NCI-H2227 treated with DMSO at 0.1 percent for 48 hours (cell line): ENCODE data around the gene TOP2B.

Experiments used
- DNase-seq: peaks from one replicate; lab custom pipeline; 2025; lab: John Stamatoyannopoulos, UW

The TOP2B gene

DNA sequence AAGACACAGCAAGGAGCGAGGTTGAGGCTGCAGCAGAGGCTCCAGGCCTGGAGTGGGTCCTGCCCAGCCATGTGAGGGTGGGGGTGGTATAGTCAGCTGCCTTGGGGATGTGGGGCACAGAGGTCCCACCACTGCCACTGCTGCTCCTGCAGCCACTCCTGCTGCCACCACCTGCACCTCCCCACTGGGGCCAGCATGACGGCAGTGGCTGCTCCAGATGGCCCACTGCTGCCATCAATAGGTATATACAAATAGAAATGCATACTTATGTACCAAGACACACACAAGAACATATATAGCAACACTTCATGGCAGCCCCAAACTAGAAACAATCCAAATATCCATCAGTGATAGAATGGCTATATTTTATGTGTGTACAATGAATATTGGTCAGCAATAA, 10.0 kb upstream of the TOP2B start:
- no peak for DNase-seq

DNA sequence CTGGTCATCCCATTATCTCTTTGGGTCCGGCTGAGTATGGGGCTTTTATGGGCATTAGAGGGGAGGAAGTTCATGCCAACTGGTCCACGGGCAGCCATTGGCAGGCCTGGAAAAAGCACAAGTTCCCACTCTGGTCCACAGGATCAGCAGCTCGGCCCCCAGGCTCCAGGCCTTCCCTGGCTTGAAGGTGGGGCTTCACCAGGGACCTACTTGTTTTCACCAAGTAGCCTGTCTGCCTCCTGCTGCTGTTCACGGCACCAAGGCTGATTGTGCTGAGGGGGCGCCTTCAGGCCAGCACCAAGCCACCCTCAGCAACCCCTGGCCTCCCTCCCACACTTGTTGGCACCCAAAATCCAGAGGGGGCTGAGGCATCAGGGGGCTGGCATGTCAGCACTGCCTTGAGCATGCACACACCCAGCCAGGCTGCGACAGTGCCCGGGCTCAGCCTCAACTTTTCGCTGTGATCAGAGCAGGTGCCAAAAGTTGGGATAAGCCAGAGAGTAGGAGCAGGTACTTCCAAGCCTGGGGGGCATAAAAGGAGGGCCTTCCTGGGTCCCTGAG, 9.1 kb upstream of the TOP2B start:
- DNase-seq = no peak

DNA sequence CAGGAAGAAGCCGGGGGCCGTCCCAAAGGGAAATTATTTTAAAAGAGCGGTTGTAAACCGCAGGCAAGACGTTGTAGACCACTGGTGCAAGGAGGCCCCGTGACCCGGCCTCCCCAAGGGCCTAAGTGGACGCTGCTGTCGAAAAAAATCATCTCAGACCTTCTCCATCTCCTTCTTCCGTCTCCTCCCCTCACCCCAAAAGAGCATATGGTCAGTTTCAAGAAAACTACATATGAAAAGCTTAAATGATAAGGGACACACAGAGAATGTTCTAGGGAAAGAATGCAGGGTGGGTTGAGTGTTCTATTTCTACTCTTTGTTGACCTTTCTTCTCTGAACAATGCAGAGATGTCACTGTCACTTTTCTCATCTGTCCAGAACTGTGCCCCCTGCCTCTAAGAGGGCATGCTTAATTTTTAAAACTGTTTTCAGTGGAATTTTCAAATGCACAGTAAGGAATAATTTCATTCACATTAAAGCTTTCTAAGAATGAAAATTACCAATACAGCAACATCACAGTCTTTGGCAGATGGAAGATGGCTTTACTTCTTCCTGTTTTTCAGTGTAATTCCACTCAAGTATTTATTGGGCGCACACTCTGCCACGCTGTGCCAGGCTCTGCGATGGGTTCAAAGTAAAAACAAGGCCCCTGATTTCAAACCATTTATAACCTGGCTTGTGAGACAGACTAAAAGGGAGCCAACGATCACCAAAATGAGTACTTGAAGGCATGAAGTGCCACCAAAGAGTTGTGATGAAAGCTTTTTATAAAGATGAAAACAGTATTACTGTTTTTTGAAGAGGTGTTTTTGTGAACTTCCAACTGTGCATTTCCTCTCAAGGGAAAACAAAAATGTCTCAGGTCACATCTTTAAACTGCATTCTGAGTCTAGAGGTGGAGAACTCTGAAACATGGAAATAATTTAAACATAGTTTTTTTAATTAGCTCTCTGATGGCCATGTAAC, 891 bp upstream of the TOP2B start:
- DNase-seq = no peak

DNA sequence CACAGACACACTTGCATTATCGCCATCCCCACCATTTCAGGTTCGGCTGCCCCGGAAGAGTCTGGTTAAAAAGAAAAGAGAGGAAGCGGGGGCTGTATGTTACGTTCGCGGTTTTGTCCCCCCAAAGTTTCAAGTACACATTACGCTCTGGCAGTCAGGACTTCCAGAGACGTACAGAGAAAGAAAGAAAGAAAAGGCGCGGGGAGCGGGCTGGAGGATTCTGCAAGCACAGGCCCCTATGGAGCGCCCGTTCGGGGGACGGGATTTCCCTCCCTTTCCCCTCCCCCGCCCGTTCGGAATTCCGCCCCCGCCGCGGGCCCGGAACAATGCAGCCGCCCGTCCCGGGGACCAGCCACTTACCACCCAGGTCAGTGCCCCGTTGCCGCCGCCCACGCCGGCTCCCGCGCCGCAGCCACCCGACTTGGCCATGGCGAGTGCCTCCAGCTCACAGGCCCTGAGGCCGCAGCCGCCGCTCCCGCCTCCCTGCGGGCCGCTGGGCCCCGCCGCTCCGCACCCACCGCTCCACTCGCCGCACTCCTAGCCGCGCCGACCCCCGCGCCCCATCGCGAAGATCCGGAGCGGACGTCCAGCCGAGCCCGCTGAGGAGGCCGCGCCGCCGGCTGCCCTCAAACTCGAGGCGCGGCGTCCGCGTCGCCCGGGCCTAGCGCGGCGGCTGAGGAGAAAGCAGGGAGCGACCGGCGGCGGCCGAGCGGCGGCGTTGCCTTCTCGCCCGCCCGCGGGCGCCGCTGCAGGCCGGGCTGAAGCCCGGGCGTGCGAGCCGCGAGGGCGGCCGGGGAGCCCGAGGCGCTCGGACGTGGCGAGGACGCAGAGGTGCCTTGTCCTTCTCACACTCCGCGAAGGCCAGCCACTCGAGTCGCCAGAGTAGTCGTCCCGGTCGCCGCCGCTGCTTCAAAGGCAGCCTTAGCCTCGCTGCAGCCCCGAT, 567 bp downstream of the TOP2B start:
- DNase-seq = no peak

DNA sequence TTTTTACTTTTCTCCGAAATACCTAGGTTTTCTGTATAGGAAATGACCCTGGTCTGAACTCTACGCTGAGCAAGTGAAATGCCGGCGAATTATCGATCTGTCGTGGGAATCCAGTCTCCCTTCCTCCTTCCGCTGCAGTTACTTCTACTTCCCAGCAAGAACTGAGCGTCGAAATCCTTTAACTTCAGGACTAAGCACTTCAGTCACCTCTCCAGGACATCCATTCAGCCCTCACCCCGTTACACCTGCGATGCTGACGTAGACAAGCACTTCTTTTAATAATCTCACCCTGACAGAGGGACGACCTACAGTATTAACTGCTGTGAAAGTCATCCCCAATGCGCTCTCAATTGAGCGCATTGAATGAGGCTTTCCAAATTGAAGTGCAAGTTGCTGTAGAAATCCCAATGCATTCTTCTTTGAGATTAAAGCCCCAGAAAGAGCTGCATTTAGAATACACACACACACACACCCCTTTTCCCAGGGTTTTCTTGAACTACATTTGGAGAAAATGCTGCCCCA, 1.3 kb downstream of the TOP2B start:
- DNase-seq = peak; percentile 33

DNA sequence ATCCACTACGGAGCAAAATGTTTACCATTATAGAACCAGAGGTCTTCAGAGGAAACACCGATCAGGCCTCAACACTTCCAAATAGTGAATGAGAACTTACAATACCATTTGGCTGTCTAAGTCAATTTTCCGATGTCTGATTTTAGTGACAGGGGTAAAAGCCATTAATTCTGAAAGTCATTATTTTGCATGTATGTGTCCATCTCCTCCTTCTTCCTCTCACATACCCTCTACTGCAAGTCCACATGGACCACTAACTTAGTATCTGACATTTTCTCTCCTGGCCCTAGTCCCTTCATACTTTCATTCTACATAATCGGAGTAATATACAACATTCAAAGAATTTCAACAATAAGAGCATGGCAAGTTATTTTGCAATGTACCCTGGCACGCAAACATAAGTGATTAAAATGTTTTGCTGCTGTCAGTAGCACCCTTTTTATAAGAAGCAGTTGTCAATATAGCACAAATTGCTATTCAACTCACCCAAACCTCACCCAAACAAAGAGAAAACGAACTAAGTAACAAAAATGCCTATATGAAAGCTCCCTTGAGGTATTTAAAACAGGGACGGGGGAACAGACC, 1.9 kb downstream of the TOP2B start:
- no peak for DNase-seq

DNA sequence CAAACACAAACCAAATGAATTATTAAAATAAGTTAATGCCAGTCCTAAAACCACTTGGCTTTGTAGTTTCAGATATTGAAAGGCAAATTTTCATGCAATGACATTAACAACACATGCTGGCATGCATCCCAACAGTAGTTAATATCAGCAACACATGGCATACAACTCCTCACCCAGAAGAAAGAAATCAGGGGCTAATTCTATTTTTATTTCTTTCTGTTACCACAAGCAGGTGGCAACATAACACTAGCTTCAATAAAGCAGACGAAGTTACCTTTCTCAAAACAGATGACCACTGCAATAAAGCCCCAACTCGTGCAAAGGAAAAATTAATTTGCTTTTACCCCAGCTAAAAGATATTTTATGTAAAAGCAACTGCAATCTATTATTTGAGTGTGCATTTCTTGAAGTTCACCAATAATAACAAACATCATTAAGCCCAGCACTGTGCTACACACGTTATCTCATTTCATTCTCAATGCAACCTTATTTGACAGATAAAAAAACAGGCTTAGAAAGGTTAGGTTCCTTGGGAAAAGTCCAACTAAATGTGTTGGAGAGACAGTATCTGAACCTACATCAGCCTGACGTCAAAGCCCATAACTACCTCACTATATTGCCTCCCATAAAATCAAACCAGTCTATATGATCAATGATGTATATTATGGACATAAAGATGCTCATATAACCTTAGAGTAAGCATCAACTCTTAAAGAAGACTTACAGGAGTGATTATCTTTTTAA, 2.8 kb downstream of the TOP2B start:
- DNase-seq = no peak

DNA sequence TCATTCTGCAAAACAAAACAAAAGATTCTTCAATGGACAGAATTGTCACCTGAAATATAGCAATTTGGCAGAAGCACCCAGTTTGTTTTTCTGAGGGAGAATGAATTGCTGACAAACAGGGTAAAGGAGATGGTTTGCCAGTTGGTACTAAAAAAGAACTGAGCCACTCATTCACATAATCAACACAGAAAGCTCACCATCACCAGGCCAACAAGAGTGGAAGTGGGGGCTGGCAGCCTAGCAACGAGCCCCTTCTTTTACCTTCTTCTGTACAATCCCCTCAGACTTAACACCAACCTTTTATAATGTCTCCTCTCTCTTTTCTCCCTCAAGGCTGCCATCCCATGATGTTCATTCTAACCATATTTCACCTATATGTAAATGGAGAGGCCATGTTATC, 5.9 kb downstream of the TOP2B start:
- DNase-seq = no peak

DNA sequence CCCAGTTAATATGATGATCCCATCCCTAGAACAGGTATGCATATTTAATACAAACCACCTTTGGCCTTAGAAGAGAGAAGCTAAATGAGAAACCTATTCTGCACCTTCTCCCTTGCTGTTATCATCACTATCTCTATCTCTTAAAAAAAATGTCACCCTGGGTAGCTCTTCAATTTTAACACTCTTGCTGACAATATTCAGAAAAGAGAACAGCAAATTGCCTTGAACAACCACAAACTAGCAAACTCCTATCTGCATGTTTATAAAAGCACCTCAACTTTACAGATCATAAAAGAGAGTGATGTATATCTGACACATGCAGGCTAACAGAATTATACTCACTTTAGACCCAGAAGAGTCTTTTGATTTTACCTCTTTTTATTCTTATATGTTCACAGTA, 7.4 kb downstream of the TOP2B start:
- no peak for DNase-seq

DNA sequence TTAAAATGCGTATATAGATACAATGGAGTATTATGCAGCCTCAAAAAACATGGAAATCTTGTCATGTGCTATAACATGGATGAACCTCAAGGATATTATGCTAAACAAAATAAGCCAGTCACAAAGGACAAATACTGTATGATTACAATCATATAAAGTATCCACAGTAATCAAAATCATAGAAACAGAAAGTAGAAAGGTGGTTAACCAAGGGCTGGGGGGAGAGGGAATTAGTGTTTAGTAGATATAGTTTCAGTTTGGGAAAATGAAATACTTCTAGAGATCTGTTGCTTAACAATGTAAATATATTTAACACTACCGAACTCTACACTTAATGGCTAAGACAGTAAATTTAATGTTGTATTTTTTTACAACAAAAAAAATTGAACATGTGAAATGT, 9.0 kb downstream of the TOP2B start:
- no peak for DNase-seq

DNA sequence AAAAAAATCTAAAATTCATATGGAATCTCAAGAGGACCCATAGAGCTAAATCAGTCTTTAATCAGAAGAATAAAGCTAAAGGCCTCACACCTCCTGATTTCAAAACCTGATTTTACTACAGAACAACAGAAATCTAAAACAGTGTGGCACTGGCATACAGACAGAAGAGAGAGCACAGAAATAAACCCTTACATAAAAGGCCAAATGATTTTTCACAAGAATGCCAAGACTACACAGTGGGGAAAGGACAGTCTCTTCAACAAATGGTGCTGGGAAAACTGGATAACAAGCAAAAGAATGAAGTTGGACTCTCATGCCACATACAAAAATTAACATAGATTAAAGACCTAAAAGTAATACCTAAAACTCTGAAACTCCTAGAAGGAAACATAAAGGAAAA, 10.1 kb downstream of the TOP2B start:
- no peak for DNase-seq

DNA sequence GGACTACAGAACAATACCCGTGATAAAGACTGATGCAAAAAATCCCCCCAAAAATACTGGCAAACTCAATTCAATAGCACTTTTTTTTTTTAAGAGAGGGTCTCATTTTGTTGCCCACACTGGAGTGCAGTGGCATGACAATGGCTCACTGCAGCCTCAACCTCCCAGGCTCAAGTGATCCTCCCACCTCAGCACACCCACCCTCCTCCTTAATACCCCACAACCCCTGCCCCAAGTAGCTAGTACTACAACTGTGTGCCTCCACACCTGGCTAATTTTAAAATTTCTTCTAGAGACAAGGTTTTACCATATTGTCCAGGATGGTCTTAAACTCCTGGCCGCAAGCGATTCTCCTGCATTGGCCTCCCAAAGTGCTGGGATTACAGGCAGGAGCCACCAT, 11.4 kb downstream of the TOP2B start:
- DNase-seq = no peak

DNA sequence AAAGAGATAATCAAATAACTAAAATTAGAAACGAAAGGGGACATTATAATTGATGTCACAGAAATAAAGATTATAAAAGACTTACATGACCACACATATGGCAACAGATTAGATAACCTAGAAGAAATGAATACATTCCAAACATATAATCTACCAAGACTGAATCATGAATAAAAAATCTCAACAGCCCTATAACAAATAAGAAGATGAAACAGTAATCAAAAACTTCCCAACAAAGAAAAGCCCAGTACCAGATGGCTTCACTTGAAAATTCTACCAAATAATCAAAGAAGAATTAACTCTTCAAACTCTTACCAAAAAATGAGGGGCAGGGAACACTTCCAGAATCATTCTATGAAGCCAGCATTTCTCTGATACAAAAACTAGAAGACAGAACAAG, 11.8 kb downstream of the TOP2B start:
- DNase-seq = no peak

DNA sequence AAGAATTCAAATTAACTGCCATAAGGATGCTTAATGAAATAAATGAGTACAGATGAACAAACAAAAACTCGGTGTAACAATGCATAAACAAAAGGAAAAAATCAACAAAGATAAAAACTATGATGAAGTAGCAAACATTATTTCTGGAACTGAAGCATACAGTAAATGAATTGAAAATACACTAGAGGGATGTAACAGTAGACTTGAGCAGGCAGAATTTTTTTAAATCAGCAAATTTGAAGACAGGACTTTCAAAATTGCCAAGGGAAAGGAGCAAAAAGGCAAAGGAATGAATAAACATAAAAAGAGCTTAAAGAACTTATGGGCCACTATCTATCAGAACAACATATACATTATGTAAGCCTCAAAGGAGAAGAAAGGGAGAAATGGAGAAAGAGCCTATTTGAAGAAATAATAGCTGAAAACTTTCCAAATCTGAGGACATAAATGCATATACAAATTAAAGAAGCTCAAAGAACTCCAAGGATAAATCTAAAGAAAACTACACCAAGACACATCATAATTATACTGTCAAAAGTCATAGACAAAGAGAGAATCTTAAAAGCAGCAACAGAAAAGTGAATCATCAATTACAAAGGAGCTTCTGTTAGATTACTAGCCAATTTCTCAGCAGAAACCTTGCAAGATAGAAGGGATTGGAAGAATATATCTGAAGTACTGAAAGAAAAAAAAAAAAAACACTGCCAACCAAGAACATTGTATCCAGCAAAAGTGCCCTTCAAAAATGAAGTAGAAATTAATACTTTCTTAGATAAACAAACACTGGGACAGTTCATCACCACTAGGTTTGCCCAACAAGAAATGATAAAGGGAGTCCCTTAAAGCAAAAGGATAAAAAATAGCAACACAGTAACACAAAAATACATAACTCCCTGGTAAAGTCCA, 15.5 kb downstream of the TOP2B start:
- DNase-seq = no peak

DNA sequence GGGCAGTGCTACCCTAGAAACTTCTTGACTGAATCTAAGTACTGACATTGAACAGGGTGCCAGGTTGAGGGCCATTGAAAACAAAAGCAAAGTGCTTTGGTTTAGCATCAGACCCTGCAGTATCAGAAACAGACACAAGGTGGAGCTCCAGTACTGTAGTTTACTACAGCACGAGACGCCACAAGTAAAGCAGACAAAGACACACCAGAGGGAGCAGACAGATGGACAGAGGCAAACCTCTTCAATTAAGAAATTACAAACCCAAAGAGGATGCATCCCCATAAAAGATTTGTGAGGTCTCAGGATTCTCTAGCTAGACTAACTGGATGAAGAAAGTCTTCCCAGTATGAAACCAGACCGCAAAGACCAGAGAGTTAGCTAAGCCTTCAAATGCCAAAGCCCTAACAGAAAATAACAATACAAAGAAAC, 16.6 kb downstream of the TOP2B start:
- DNase-seq = peak; percentile 44

DNA sequence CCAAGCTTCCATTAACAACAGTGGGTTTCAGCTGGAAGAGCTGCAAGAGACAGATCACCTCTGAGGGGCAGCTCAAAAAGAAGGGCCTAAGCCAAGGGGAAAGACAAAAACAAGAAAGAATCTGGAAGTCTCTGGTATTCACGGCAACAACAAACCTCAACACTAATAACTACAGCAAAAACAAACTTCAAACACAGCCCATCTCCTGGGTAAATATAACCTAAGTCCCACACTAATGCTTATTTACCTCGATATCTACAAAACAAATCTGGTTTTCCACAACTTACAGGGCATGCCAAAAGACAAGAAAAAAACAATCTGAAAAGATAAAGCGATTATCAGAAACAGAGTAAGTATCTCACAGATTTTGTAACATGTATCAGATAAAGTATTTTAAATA, 29.7 kb downstream of the TOP2B start:
- no peak for DNase-seq

DNA sequence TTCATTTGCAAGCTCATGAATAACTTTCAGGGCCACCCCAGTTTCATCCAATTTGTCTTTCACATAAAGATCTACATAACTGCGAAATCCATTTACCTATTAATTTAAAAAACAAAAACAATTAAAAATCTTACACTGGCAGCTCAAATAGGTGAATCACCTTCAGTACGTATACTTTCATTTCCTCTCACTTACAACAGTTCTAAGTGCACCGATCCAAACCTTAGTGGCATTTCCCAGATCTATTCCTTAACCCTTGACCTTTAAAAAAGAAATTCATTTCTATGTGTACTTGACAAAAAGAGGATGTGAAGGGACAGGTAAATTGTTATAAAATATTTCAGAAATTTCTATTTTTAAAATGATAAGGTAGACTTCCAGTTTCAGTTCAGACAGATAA, 30.8 kb downstream of the TOP2B start:
- DNase-seq = no peak

DNA sequence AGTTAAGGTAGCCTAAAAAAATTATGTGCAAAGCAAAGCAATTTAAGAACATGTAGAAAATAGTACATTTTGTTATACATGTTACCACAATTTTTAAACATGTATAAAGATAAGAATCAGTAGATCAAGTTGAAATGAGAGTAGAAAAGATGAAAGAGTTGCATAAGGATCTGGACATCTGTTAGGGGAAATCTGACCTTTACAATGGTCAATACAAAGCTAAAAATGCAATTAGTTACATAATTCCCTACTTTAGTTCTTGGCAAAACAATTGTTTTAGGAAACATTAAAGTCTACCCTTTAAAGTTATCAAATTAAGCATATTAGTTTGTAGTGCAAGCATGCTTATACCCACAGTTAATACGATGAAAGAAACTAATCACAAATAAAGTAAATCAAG, 32.7 kb downstream of the TOP2B start:
- no peak for DNase-seq

DNA sequence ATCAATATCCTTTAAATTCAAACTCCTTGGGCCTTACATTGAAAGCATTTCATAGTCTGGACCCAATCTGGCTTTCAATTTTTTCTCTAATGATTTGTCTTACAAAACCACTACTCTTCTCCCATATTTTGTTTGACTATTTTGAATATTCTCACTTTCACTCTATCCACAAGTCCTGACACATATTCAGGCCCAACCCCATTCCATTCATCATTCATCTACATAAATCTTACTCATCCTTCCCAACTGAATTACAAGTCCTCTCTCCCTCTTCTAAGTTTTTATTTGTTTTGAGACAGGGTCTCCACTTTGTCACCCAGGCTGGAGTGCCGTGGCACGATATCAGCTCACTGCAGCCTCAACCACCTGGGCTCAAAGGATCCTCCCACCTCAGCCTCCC, 43.6 kb downstream of the TOP2B start:
- no peak for DNase-seq

DNA sequence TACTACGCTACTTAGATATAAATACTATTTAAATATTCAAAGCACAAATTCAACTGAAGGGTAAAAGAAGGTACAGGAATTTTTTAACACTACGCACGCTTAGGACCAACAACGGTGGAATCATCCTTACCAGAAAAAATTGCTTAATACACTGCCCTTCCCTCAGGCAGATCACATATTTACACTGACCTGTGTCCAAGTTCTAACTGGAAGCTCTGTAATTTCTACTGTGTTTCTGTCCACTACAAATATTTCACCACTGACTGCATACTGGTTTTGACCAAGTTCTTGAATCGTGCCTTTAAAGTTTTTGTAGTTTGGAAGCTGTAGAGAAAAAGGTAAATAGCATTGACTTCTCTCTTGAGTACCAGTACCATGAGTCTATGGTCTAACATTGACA, 44.2 kb downstream of the TOP2B start:
- no peak for DNase-seq
